Measurements from ENCODE around the gene CD274.

CD274 gene

GRCh38 chr9:5510989-5511388 is 60.6 kb downstream of the CD274 start:
- no peaks in the 10 kb centered on the region for H3K27me3 ChIP-seq
- H3K36me3 ChIP-seq = no peaks in the 10 kb centered on the region; a peak in 1 of 22 replicates
- peak overlapping the region in 5 of 11 experiments; percentile 9 to 72 (median 58); a peak in 7 of 22 replicates for H3K27ac ChIP-seq
- peak overlapping the region in 3 of 11 experiments; percentile 57 to 59 (median 57); a peak in 4 of 22 replicates for H3K9ac ChIP-seq
- no peaks in the 10 kb centered on the region for H4K20me1 ChIP-seq
- peak overlapping the region in 3 of 10 experiments; percentile 28 to 41 (median 34); a peak in 4 of 20 replicates for H3K4me3 ChIP-seq
- peaks cover 0 to 73% (median 16%) of the 10 kb centered on the region in 10 experiments; a peak in 13 of 20 replicates for H3K4me1 ChIP-seq
- TF ChIP-seq Cebpa-rat (IDR thresholded peaks at IDR 0.05) = no peak
- peaks cover 0 to 12% (median 3%) of the 10 kb centered on the region in 11 experiments; a peak in 7 of 22 replicates for H3K9me3 ChIP-seq (replicated peaks in 1 of 11)
- peak overlapping the region in 5 of 11 experiments; percentile 47 to 92 (median 80); a peak in 10 of 22 replicates for H3K4me2 ChIP-seq

GRCh38 chr9:5511476-5511875 is 61.1 kb downstream of the CD274 start:
- H4K20me1 ChIP-seq = no peaks in the 10 kb centered on the region
- H3K36me3 ChIP-seq = no peaks in the 10 kb centered on the region; a peak in 1 of 22 replicates
- TF ChIP-seq Cebpa-rat (IDR thresholded peaks at IDR 0.05) = no peak
- peak overlapping the region in 1 of 11 experiments; percentile 57; a peak in 1 of 22 replicates for H3K9ac ChIP-seq
- H3K27me3 ChIP-seq = no peaks in the 10 kb centered on the region
- H3K9me3 ChIP-seq (replicated peaks in 1 of 11) = peaks cover 0 to 15% (median 3%) of the 10 kb centered on the region in 11 experiments; a peak in 8 of 22 replicates
- H3K4me1 ChIP-seq = peaks cover 0 to 73% (median 16%) of the 10 kb centered on the region in 10 experiments; a peak in 13 of 20 replicates
- peak overlapping the region in 2 of 10 experiments; percentile 34 to 41; a peak in 4 of 20 replicates for H3K4me3 ChIP-seq
- H3K4me2 ChIP-seq = peak overlapping the region in 3 of 11 experiments; percentile 80 to 92 (median 90); a peak in 5 of 22 replicates
- H3K27ac ChIP-seq = peak overlapping the region in 2 of 11 experiments; percentile 50 to 69; a peak in 2 of 22 replicates

- H3K9me3 ChIP-seq (replicated peaks in 1 of 11) = peaks cover 0 to 16% (median 4%) of the 10 kb centered on the region in 11 experiments; a peak in 7 of 22 replicates
- peak overlapping the region in 3 of 11 experiments; percentile 55 to 92 (median 90); a peak in 6 of 22 replicates for H3K4me2 ChIP-seq
- no peaks in the 10 kb centered on the region; a peak in 1 of 22 replicates for H3K36me3 ChIP-seq
- no peaks in the 10 kb centered on the region for H3K27me3 ChIP-seq
- H3K27ac ChIP-seq = peak overlapping the region in 2 of 11 experiments; percentile 11 to 18; a peak in 2 of 22 replicates
- TF ChIP-seq Cebpa-rat (IDR thresholded peaks at IDR 0.05) = no peak
- H3K9ac ChIP-seq = no peak overlapping the region
- H3K4me3 ChIP-seq = peak overlapping the region in 2 of 10 experiments; percentile 34 to 41; a peak in 2 of 20 replicates
- H4K20me1 ChIP-seq = no peaks in the 10 kb centered on the region
- H3K4me1 ChIP-seq = peaks cover 0 to 73% (median 16%) of the 10 kb centered on the region in 10 experiments; a peak in 13 of 20 replicates
Measured at GRCh38 chr9:5511935-5512580, 61.7 kb downstream of the CD274 start.

- H3K9me3 ChIP-seq (replicated peaks in 1 of 11) = peaks cover 0 to 10% (median 0%) of the 10 kb centered on the region in 11 experiments; a peak in 4 of 22 replicates
- H3K27me3 ChIP-seq = no peaks in the 10 kb centered on the region
- H3K36me3 ChIP-seq = no peaks in the 10 kb centered on the region
- peaks cover 3 to 80% (median 20%) of the 10 kb centered on the region in 10 experiments for H3K4me1 ChIP-seq
- H3K4me3 ChIP-seq = no peak overlapping the region; a peak in 1 of 20 replicates
- H3K9ac ChIP-seq = no peak overlapping the region
- no peaks in the 10 kb centered on the region for H4K20me1 ChIP-seq
- H3K27ac ChIP-seq = peak overlapping the region in 2 of 11 experiments; percentile 11 to 18; a peak in 2 of 22 replicates
- H3K4me2 ChIP-seq = peak overlapping the region in 3 of 11 experiments; percentile 55 to 92 (median 90); a peak in 6 of 22 replicates
- no peak for TF ChIP-seq Cebpa-rat (IDR thresholded peaks at IDR 0.05)
Measured at GRCh38 chr9:5512658-5513452, 62.5 kb downstream of the CD274 start.

GRCh38 chr9:5513966-5514616 is 63.7 kb downstream of the CD274 start:
- Histone ChIP-seq H3K27me3 (no peaks in the 10 kb centered on the region), H3K27ac (peak overlapping the region in 2 of 11 experiments; percentile 29 to 49; a peak in 2 of 22 replicates)

GRCh38 chr9:5514617-5515260 is 64.4 kb downstream of the CD274 start:
- Histone ChIP-seq H3K4me3 (no peak overlapping the region), H3K9me3 (replicated peaks in 1 of 11) (peaks cover 0 to 10% (median 5%) of the 10 kb centered on the region in 11 experiments; a peak in 5 of 22 replicates), H3K27me3 (no peaks in the 10 kb centered on the region), H3K9ac (no peak overlapping the region), H4K20me1 (no peaks in the 10 kb centered on the region; a peak in 1 of 22 replicates), H3K27ac (peak overlapping the region in 2 of 11 experiments; percentile 29 to 49; a peak in 2 of 22 replicates), H3K36me3 (no peaks in the 10 kb centered on the region), H3K4me1 (peaks cover 22 to 84% (median 33%) of the 10 kb centered on the region in 10 experiments), H3K4me2 (peak overlapping the region in 2 of 11 experiments; percentile 90 to 92; a peak in 4 of 22 replicates)
- TF ChIP-seq Cebpa-rat (IDR thresholded peaks at IDR 0.05) = no peak

More at GRCh38 chr9:5513966-5514616, 63.7 kb downstream of the CD274 start:
- H3K4me1 ChIP-seq = peaks cover 15 to 84% (median 32%) of the 10 kb centered on the region in 10 experiments
- no peak for TF ChIP-seq Cebpa-rat (IDR thresholded peaks at IDR 0.05)
- no peaks in the 10 kb centered on the region; a peak in 1 of 22 replicates for H4K20me1 ChIP-seq
- H3K36me3 ChIP-seq = no peaks in the 10 kb centered on the region
- H3K4me2 ChIP-seq = peak overlapping the region in 2 of 11 experiments; percentile 90 to 92; a peak in 4 of 22 replicates
- no peak overlapping the region for H3K4me3 ChIP-seq
- peaks cover 0 to 10% (median 0%) of the 10 kb centered on the region in 11 experiments; a peak in 3 of 22 replicates for H3K9me3 ChIP-seq (replicated peaks in 1 of 11)
- H3K9ac ChIP-seq = no peak overlapping the region

- Histone ChIP-seq H3K9ac (no peak overlapping the region), H3K27ac (no peak overlapping the region), H3K27me3 (no peaks in the 10 kb centered on the region), H3K4me1 (peaks cover 24 to 85% (median 31%) of the 10 kb centered on the region in 10 experiments), H3K9me3 (replicated peaks in 1 of 11) (peaks cover 0 to 14% (median 10%) of the 10 kb centered on the region in 11 experiments; a peak in 10 of 22 replicates), H4K20me1 (no peaks in the 10 kb centered on the region; a peak in 1 of 22 replicates), H3K4me3 (no peak overlapping the region), H3K4me2 (peak overlapping the region in 2 of 11 experiments; percentile 90 to 92; a peak in 2 of 22 replicates), H3K36me3 (no peaks in the 10 kb centered on the region)
- TF ChIP-seq Cebpa-rat (IDR thresholded peaks at IDR 0.05) = no peak
Measured at GRCh38 chr9:5515261-5515650, 64.9 kb downstream of the CD274 start.
